B cell (primary cell): Measurements from ENCODE around the gene ZFAND2A. TPM values are rescaled to one million over a fixed set of nuclear protein-coding genes. Genes with fewer than 3 reads are reported as not detected.
A peak's percentile ranks its signal among the peaks of the same experiment; 100 is the strongest.
"Not testable (repeated sequence)": the region's sequence is repeated elsewhere in the genome, so short reads cannot be mapped to it uniquely, and the experiment has no call there.

Experiments used
- ATAC-seq: fragments of 200-7000 bp; cut with Tn5 transposase; one replicate; pipeline ENCODE4 v1.10.0; 2021; ENCODE audit warnings: low read depth, mild to moderate bottlenecking, moderate number of reproducible peaks, moderate library complexity
- CTCF ChIA-PET: fragments of 350-600 bp; sonication (Branson Sonifier 250); formaldehyde crosslinking; loops from one replicate; lab custom pipeline; 2021; ENCODE audit warnings: antibody characterized with exemption, inconsistent platforms; lab: Charles Lee
- POLR2A ChIA-PET: fragments of 350-600 bp; sonication (Branson Sonifier 250); formaldehyde crosslinking; loops from one replicate; lab custom pipeline; 2021; ENCODE audit warnings: antibody characterized with exemption; lab: Charles Lee
- DNase-seq: peaks from one replicate; pipeline ENCODE4 v3.0.0; 2013
- H2AFZ ChIP-seq: 2 replicates; pipeline ENCODE4 v1.6.1; 2012; ENCODE audit warnings: mild to moderate bottlenecking, low read depth, low read length; ENCODE audit not compliant: insufficient read depth, poor library complexity, severe bottlenecking
- H3K27ac ChIP-seq, 2 donors: 1 replicate in 1 of 2; 2 replicates in 1 of 2; pipeline ENCODE4 v1.5.1; 2012 to 2013; ENCODE audit warnings: low read length in 2 of 2, mild to moderate bottlenecking in 2 of 2, moderate library complexity in 1 of 2
- H3K27me3 ChIP-seq, 4 experiments: fragments of 200-600 bp in 1 of 4; sonication (generic) in 1 of 4; replicated peaks in 1 of 4; 1 replicate in 2 of 4; 2 replicates in 2 of 4; pipeline versions ENCODE4 v1.6.1 to v1.7.0; 2013 to 2016; ENCODE audit warnings: low read length in 3 of 4, mild to moderate bottlenecking in 2 of 4, mixed read lengths in 1 of 4, moderate library complexity in 1 of 4; ENCODE audit not compliant: insufficient read depth in 4 of 4, control insufficient read depth in 3 of 4; ENCODE audit errors: control extremely low read depth in 1 of 4
- H3K36me3 ChIP-seq, 2 experiments: replicated peaks in 1 of 2; 1 replicate in 1 of 2; 2 replicates in 1 of 2; pipeline versions ENCODE4 v1.6.1 to v1.7.1; 2013; ENCODE audit warnings: low read length in 1 of 2; ENCODE audit not compliant: insufficient read depth in 2 of 2, control insufficient read depth in 1 of 2; ENCODE audit errors: control extremely low read depth in 1 of 2, extremely low read depth in 1 of 2
- H3K4me1 ChIP-seq, 2 donors: fragments of 200-600 bp in 1 of 2; sonication (generic) in 1 of 2; 1 replicate in 1 of 2; 2 replicates in 1 of 2; pipeline versions ENCODE4 v1.5.1 to v1.6.1; 2013 to 2017; ENCODE audit warnings: low read length in 2 of 2; ENCODE audit not compliant: control insufficient read depth in 2 of 2, insufficient read depth in 2 of 2
- H3K4me2 ChIP-seq: replicated peaks from 2 replicates; pipeline ENCODE3; 2012; ENCODE audit warnings: mild to moderate bottlenecking, low read depth, low read length; ENCODE audit not compliant: poor library complexity, severe bottlenecking
- H3K4me3 ChIP-seq, 5 experiments: fragments of 200-600 bp in 1 of 5; sonication (generic) in 1 of 5; 1 replicate in 3 of 5; 2 replicates in 2 of 5; pipeline versions ENCODE4 v1.5.1 to v1.7.0; 2011 to 2016; ENCODE audit warnings: low read length in 4 of 5, mild to moderate bottlenecking in 4 of 5, low read depth in 2 of 5, control low read depth in 1 of 5, moderate library complexity in 1 of 5; ENCODE audit not compliant: insufficient read depth in 1 of 5; ENCODE audit errors: control extremely low read depth in 1 of 5, extremely low read depth in 1 of 5
- H3K79me2 ChIP-seq: fragments of 200-600 bp; sonication (generic); one replicate; pipeline ENCODE4 v1.6.0; 2016; ENCODE audit warnings: low read length; ENCODE audit not compliant: control insufficient read depth, insufficient read depth
- H3K9ac ChIP-seq: fragments of 200-600 bp; sonication (generic); 2 replicates; pipeline ENCODE4 v1.6.1; 2017; ENCODE audit warnings: mild to moderate bottlenecking, low read length, moderate library complexity
- H3K9me3 ChIP-seq, 3 donors: one replicate each; pipeline versions ENCODE4 v1.6.1 to v1.7.1; 2013; ENCODE audit warnings: low read length in 2 of 3; ENCODE audit not compliant: control insufficient read depth in 2 of 3, insufficient read depth in 1 of 3; ENCODE audit errors: control extremely low read depth in 1 of 3
- H4K20me1 ChIP-seq: 2 replicates; pipeline ENCODE4 v1.6.0; 2012; ENCODE audit warnings: mild to moderate bottlenecking, low read length; ENCODE audit not compliant: insufficient read depth, control insufficient read depth, poor library complexity, severe bottlenecking
- H3K27ac Mint-ChIP-seq: one replicate; pipeline ENCODE4 v1.8.0; 2021; ENCODE audit warnings: mixed read lengths
- H3K27me3 Mint-ChIP-seq: one replicate; pipeline ENCODE4 v1.8.0; 2021; ENCODE audit warnings: mixed read lengths
- H3K4me1 Mint-ChIP-seq: one replicate; pipeline ENCODE4 v1.8.0; 2021; ENCODE audit warnings: mixed read lengths
- H3K4me3 Mint-ChIP-seq: one replicate; pipeline ENCODE4 v1.8.0; 2021; ENCODE audit warnings: mixed read lengths
- H3K9me3 Mint-ChIP-seq: one replicate; pipeline ENCODE4 v1.8.0; 2022; ENCODE audit warnings: mixed read lengths; ENCODE audit not compliant: insufficient read depth
- CTCF ChIP-seq: fragments of 200-600 bp; IDR thresholded peaks from one replicate; pipeline ENCODE4 v1.8.0; 2022; ENCODE audit warnings: antibody characterized with exemption, mild to moderate bottlenecking
- EZH2 ChIP-seq: IDR thresholded peaks from 2 replicates; pipeline ENCODE4 v1.6.1; 2012; ENCODE audit warnings: borderline replicate concordance, low read depth, mild to moderate bottlenecking, moderate library complexity, low read length; ENCODE audit not compliant: insufficient read depth, poor library complexity, severe bottlenecking
- WGBS: methylation state at CpG from one replicate; pipeline ENCODE4 v1.1.5; 2013; ENCODE audit warnings: missing lambda C conversion rate; ENCODE audit not compliant: insufficient coverage; 5-methylcytosine and 5-hydroxymethylcytosine counted together
- intact Hi-C: fragments of 100-400 bp; cut with micrococcal nuclease; formaldehyde crosslinking; loops from one replicate; pipeline ENCODE4 v1.10.0; 2022
- polyA plus RNA-seq: library from polyadenylated mRNA; depleted of rRNA; stranded (reverse); fragments of >200 nt; gene quantifications from 2 replicates; pipeline ENCODE4 v1.2.3, GENCODE V29; 2012
- total RNA-seq, 2 donors: library from RNA; stranded (reverse); fragments of 120-200 nt in 1 of 2; gene quantifications; 1 replicate in 1 of 2; 2 replicates in 1 of 2; pipeline versions ENCODE4 v1.2.3 to v1.2.4, GENCODE V29; 2013 to 2022

Gene ZFAND2A
- total and polyA plus RNA-seq, 2 donors (not counting 1 experiment from before 2014, with no cell fraction given) = 26.7 to 113 TPM

GRCh38 chr7:1150400-1151002, 9.5 kb downstream of the ZFAND2A start:
- no peak for ATAC-seq
- no peaks in the 10 kb centered on the region for H3K9me3 Mint-ChIP-seq
- no peaks in the 10 kb centered on the region for H3K27me3 ChIP-seq
- WGBS = 85% methylated on average over 8 of the region's 9 CpGs
- DNase-seq = no peak
- H3K27ac Mint-ChIP-seq = no peak overlapping the region
- H4K20me1 ChIP-seq = peaks cover 7% of the 10 kb centered on the region
- peaks cover 0 to 12% of the 10 kb centered on the region in 2 donors for H3K4me1 ChIP-seq
- no peak overlapping the region for H3K4me3 ChIP-seq
- H3K36me3 ChIP-seq = peaks cover 0 to 42% of the 10 kb centered on the region in 2 experiments
- no peak overlapping the region for H3K4me2 ChIP-seq
- no peak for TF ChIP-seq CTCF
- TF ChIP-seq EZH2 = no peak
- no peaks in the 10 kb centered on the region for H3K27me3 Mint-ChIP-seq
- intact Hi-C loops = no loop called here
- ChIA-PET CTCF (interaction anchor here (0.7 to 2.6 kb wide), 4 partner anchors 8 to 157 kb away, joined by 3 to 11 read pairs (median 6); no protein-coding TSS in a partner anchor), POLR2A (interaction anchor here (0.7 kb wide), 1 partner anchor 130 kb away, joined by 3 read pairs; no protein-coding TSS in a partner anchor)
- H3K4me3 Mint-ChIP-seq = no peak overlapping the region
- H3K4me1 Mint-ChIP-seq = peaks cover 6% of the 10 kb centered on the region
- H2AFZ ChIP-seq = no peak overlapping the region
- no peak overlapping the region for H3K9ac ChIP-seq
- peaks cover 5% of the 10 kb centered on the region for H3K79me2 ChIP-seq
- H3K9me3 ChIP-seq = no peaks in the 10 kb centered on the region
- peak overlapping the region in 1 of 2 donors; percentile 51 for H3K27ac ChIP-seq

DNA sequence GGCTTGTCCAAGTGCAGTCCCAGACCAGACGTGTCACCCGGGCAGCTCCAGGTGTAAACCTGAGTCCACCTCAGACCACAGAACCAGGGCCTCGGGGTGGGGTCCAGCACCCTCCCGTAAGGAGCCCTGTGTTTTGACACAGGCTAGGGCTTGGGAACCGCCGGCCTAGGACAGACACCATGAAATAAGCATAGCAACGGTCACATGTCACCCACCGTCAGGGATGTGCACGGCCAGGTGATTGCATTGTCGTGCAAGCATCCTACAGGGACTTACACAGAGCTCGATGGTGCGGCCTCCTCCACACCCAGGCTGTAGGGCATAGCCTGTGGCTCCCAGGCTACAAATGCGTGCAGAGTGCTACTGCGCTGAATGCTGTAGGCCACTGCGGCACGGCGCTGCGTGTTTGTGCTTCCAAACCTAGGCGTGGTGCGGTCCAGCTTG, 10.6 kb downstream of the ZFAND2A start:
- TF ChIP-seq EZH2 (no peak), CTCF (no peak)
- Mint-ChIP-seq H3K9me3 (no peaks in the 10 kb centered on the region), H3K4me3 (no peak overlapping the region), H3K4me1 (peaks cover 7% of the 10 kb centered on the region), H3K27ac (no peak overlapping the region), H3K27me3 (no peaks in the 10 kb centered on the region)
- H3K27me3 ChIP-seq = no peaks in the 10 kb centered on the region
- no peak overlapping the region for H3K27ac ChIP-seq
- H2AFZ ChIP-seq = no peak overlapping the region
- H4K20me1 ChIP-seq = peaks cover 5% of the 10 kb centered on the region
- peaks cover 0 to 32% of the 10 kb centered on the region in 2 experiments for H3K36me3 ChIP-seq
- DNase-seq (peak; percentile 16), ATAC-seq (no peak)
- H3K4me2 ChIP-seq = no peak overlapping the region
- CTCF ChIA-PET = interaction anchor here (0.6 kb wide), 1 partner anchor 16 kb away, joined by 3 read pairs; no protein-coding TSS in a partner anchor
- intact Hi-C loops = no loop called here
- no peaks in the 10 kb centered on the region for H3K79me2 ChIP-seq
- POLR2A ChIA-PET = interaction anchor here (0.7 kb wide), 1 partner anchor 11 kb away, joined by 4 read pairs; no protein-coding TSS in a partner anchor
- no peak overlapping the region for H3K9ac ChIP-seq
- peaks cover 0 to 18% of the 10 kb centered on the region in 2 donors for H3K4me1 ChIP-seq
- H3K9me3 ChIP-seq = no peaks in the 10 kb centered on the region
- WGBS = 94% methylated on average over 20 of the region's 20 CpGs
- no peak overlapping the region for H3K4me3 ChIP-seq

GRCh38 chr7:1147873-1148272, 12.1 kb downstream of the ZFAND2A start:
- H3K9me3 ChIP-seq, H3K79me2 ChIP-seq, POLR2A ChIA-PET, H3K27me3 Mint-ChIP-seq, DNase-seq, H3K27ac ChIP-seq, H2AFZ ChIP-seq, H3K9me3 Mint-ChIP-seq, intact Hi-C loops, H3K4me2 ChIP-seq, H4K20me1 ChIP-seq, H3K9ac ChIP-seq, ATAC-seq, CTCF ChIA-PET, H3K4me3 ChIP-seq, H3K27ac Mint-ChIP-seq, H3K4me3 Mint-ChIP-seq, H3K27me3 ChIP-seq: not testable (repeated sequence)
- H3K4me1 ChIP-seq = peaks cover 0 to 26% of the 10 kb centered on the region in 2 donors
- H3K36me3 ChIP-seq = peaks cover 0 to 18% of the 10 kb centered on the region in 2 experiments
- 70% methylated on average over 2 of the region's 12 CpGs for WGBS
- peaks cover 13% of the 10 kb centered on the region for H3K4me1 Mint-ChIP-seq
